ENCODE data around the gene GNAQ. TPM values are rescaled to one million over a fixed set of nuclear protein-coding genes. Genes with fewer than 3 reads are reported as not detected.

GNAQ gene
- total and polyA plus RNA-seq, 4 donors, result 6.8 to 19.6 (median 12.6) TPM

DNA sequence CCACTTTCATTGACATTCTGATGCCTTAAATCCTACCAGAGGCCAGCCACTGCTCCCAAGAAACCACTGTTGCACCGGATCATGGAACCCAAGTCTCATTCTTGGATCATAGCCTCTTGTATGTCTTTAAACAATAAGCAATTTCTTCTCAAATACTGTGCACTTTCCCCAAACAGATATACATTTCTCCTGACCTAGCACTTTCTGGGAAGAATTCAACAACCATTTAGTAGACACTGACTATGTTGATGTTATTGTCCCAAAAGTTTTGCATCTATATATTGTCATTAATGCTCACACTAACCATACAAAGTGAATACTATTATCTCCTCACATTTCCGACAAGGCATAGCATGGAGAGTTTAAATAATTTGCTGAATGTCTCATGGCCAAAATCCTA lies 123.3 kb downstream of the GNAQ start (continued):
- no peak for TF ChIP-seq CTCF (IDR thresholded peaks at IDR 0.05; ENCODE audit: low read depth, low read length, missing input control)

- Histone ChIP-seq H3K9ac (ENCODE audit: low read depth in 1 of 2, low read length in 2 of 2) (no peak overlapping the region), H3K27me3 (ENCODE audit: control insufficient read depth in 4 of 4, insufficient read depth in 4 of 4, low read length in 3 of 4) (no peaks in the 10 kb centered on the region), H3K9me3 (ENCODE audit: control insufficient read depth in 4 of 4, low read length in 3 of 4) (no peaks in the 10 kb centered on the region), H3K27ac (ENCODE audit: low read depth in 1 of 2, low read length in 2 of 2) (no peak overlapping the region), H3K36me3 (ENCODE audit: control insufficient read depth in 4 of 4, insufficient read depth in 3 of 4, low read depth in 1 of 4, low read length in 3 of 4) (no peaks in the 10 kb centered on the region), H3K4me3 (ENCODE audit: low read depth in 1 of 3, low read length in 3 of 3) (no peak overlapping the region), H3K4me1 (ENCODE audit: control insufficient read depth in 4 of 4, insufficient read depth in 4 of 4, low read length in 3 of 4) (peaks cover 0 to 12% (median 5%) of the 10 kb centered on the region in 4 donors)
- no peak for TF ChIP-seq FOXA1 (IDR thresholded peaks at IDR 0.05)
- no peak for TF ChIP-seq GABPA (IDR thresholded peaks at IDR 0.05 in 1 of 2, conservative IDR thresholded peaks at IDR 0.05 in 1 of 2)
- TF ChIP-seq, protein P1, sequence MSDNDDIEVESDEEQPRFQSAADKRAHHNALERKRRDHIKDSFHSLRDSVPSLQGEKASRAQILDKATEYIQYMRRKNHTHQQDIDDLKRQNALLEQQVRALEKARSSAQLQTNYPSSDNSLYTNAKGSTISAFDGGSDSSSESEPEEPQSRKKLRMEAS (IDR thresholded peaks at IDR 0.05), result no peak
- no peak for TF ChIP-seq JUND (IDR thresholded peaks at IDR 0.05)
- no peak for TF ChIP-seq SP1 (IDR thresholded peaks at IDR 0.05)
- TF ChIP-seq TAF1 (conservative IDR thresholded peaks at IDR 0.05), result no peak
- no peak for TF ChIP-seq FOXA2 (IDR thresholded peaks at IDR 0.05)
- TF ChIP-seq HNF4A (conservative IDR thresholded peaks at IDR 0.05), result no peak
- TF ChIP-seq, protein P2, sequence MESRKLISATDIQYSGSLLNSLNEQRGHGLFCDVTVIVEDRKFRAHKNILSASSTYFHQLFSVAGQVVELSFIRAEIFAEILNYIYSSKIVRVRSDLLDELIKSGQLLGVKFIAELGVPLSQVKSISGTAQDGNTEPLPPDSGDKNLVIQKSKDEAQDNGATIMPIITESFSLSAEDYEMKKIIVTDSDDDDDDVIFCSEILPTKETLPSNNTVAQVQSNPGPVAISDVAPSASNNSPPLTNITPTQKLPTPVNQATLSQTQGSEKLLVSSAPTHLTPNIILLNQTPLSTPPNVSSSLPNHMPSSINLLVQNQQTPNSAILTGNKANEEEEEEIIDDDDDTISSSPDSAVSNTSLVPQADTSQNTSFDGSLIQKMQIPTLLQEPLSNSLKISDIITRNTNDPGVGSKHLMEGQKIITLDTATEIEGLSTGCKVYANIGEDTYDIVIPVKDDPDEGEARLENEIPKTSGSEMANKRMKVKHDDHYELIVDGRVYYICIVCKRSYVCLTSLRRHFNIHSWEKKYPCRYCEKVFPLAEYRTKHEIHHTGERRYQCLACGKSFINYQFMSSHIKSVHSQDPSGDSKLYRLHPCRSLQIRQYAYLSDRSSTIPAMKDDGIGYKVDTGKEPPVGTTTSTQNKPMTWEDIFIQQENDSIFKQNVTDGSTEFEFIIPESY (IDR thresholded peaks at IDR 0.05), result no peak
- TF ChIP-seq, protein P3, sequence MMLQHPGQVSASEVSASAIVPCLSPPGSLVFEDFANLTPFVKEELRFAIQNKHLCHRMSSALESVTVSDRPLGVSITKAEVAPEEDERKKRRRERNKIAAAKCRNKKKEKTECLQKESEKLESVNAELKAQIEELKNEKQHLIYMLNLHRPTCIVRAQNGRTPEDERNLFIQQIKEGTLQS (IDR thresholded peaks at IDR 0.05), result no peak
- no peak for TF ChIP-seq NR2F2 (IDR thresholded peaks at IDR 0.05)
- TF ChIP-seq EGR1 (IDR thresholded peaks at IDR 0.05; ENCODE audit: low read depth in 2 of 2), result no peak
- TF ChIP-seq HNF4G (IDR thresholded peaks at IDR 0.05), result no peak
- TF ChIP-seq RAD21 (IDR thresholded peaks at IDR 0.05), result no peak
- TF ChIP-seq YY1 (IDR thresholded peaks at IDR 0.05), result no peak
- no peak for TF ChIP-seq RXRA (IDR thresholded peaks at IDR 0.05)
- WGBS, result 67% methylated on average over 4 of the region's 4 CpGs
- no peak for DNase-seq (ENCODE audit: low spot score)
These were observed 124.0 kb downstream of the GNAQ start for GRCh38 chr9:77907585-77907984.

DNA sequence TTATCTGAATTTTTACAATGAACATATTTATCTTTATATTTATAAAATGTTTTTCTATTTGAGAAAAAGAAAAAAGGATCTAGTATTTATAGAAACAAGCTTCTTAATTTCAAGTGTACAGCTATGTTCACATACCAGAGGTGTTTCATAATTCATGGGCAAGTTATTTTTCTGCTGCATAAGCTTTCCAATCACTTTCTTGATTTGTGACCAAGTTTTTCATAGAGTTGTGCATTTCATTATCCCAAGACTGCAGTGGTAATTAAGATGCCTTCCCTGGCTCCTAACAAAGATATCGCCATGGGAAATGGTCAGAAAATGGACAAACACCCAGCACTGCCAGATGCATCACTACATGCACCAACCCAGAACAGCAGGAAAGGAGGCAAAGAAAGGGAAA lies 124.6 kb downstream of the GNAQ start:
- Histone ChIP-seq H3K4me1 (ENCODE audit: control insufficient read depth in 4 of 4, insufficient read depth in 4 of 4, low read length in 3 of 4) (peaks cover 0 to 8% (median 4%) of the 10 kb centered on the region in 4 donors), H3K27me3 (ENCODE audit: control insufficient read depth in 4 of 4, insufficient read depth in 4 of 4, low read length in 3 of 4) (no peaks in the 10 kb centered on the region), H3K4me3 (ENCODE audit: low read depth in 1 of 3, low read length in 3 of 3) (no peak overlapping the region), H3K9me3 (ENCODE audit: control insufficient read depth in 4 of 4, low read length in 3 of 4) (no peaks in the 10 kb centered on the region), H3K9ac (ENCODE audit: low read depth in 1 of 2, low read length in 2 of 2) (no peak overlapping the region), H3K27ac (ENCODE audit: low read depth in 1 of 2, low read length in 2 of 2) (no peak overlapping the region), H3K36me3 (ENCODE audit: control insufficient read depth in 4 of 4, insufficient read depth in 3 of 4, low read depth in 1 of 4, low read length in 3 of 4) (no peaks in the 10 kb centered on the region)
- TF ChIP-seq, protein P2 (IDR thresholded peaks at IDR 0.05), result no peak
- no peak for TF ChIP-seq FOXA2 (IDR thresholded peaks at IDR 0.05)
- TF ChIP-seq, protein P4, sequence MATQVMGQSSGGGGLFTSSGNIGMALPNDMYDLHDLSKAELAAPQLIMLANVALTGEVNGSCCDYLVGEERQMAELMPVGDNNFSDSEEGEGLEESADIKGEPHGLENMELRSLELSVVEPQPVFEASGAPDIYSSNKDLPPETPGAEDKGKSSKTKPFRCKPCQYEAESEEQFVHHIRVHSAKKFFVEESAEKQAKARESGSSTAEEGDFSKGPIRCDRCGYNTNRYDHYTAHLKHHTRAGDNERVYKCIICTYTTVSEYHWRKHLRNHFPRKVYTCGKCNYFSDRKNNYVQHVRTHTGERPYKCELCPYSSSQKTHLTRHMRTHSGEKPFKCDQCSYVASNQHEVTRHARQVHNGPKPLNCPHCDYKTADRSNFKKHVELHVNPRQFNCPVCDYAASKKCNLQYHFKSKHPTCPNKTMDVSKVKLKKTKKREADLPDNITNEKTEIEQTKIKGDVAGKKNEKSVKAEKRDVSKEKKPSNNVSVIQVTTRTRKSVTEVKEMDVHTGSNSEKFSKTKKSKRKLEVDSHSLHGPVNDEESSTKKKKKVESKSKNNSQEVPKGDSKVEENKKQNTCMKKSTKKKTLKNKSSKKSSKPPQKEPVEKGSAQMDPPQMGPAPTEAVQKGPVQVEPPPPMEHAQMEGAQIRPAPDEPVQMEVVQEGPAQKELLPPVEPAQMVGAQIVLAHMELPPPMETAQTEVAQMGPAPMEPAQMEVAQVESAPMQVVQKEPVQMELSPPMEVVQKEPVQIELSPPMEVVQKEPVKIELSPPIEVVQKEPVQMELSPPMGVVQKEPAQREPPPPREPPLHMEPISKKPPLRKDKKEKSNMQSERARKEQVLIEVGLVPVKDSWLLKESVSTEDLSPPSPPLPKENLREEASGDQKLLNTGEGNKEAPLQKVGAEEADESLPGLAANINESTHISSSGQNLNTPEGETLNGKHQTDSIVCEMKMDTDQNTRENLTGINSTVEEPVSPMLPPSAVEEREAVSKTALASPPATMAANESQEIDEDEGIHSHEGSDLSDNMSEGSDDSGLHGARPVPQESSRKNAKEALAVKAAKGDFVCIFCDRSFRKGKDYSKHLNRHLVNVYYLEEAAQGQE (IDR thresholded peaks at IDR 0.05), result no peak
- TF ChIP-seq, protein P3 (IDR thresholded peaks at IDR 0.05), result no peak
- TF ChIP-seq, protein P1 (IDR thresholded peaks at IDR 0.05), result no peak
- TF ChIP-seq HNF4G (IDR thresholded peaks at IDR 0.05), result no peak
- TF ChIP-seq GABPA (IDR thresholded peaks at IDR 0.05 in 1 of 2, conservative IDR thresholded peaks at IDR 0.05 in 1 of 2), result no peak
- WGBS, result 99% methylated on average over 1 of the region's 1 CpG
- DNase-seq (ENCODE audit: low spot score), result no peak
